T-helper 17 cell (primary cell): ENCODE data around the gene SNX1. TPM values are rescaled to one million over a fixed set of nuclear protein-coding genes. Genes with fewer than 3 reads are reported as not detected.

Source experiments
- ATAC-seq: fragments of 150-1000 bp; cut with Tn5 transposase; 2 replicates; pipeline ENCODE4 v1.10.0; 2021; ENCODE audit warnings: mild to moderate bottlenecking, moderate library complexity
- DNase-seq, 3 donors: peaks; one replicate each; pipeline versions ENCODE4 v3.0.0 to v3.0.0-alpha.2; 2020 to 2021
- H3K9me3 ChIP-seq: one replicate; pipeline ENCODE4 v1.7.0; 2013; ENCODE audit warnings: low read length, mild to moderate bottlenecking; ENCODE audit not compliant: control insufficient read depth, poor library complexity, severe bottlenecking
- H3K27ac Mint-ChIP-seq: one replicate; pipeline ENCODE4 v1.8.0; 2022; ENCODE audit warnings: mild to moderate bottlenecking, moderate library complexity, mixed read lengths
- H3K27me3 Mint-ChIP-seq: one replicate; pipeline ENCODE4 v1.8.0; 2022; ENCODE audit warnings: mixed read lengths
- H3K36me3 Mint-ChIP-seq: one replicate; pipeline ENCODE4 v1.8.0; 2022; ENCODE audit warnings: low read depth, mixed read lengths
- H3K4me1 Mint-ChIP-seq: one replicate; pipeline ENCODE4 v1.8.0; 2022; ENCODE audit warnings: mild to moderate bottlenecking, mixed read lengths
- H3K4me3 Mint-ChIP-seq: one replicate; pipeline ENCODE4 v1.8.0; 2022; ENCODE audit warnings: mild to moderate bottlenecking, moderate library complexity, mixed read lengths
- total RNA-seq, 4 donors: library from RNA in 2 of 4; stranded (reverse) in 2 of 4; gene quantifications; one replicate each; pipeline ENCODE4 v1.2.3 and lab custom pipeline; 2022 to 2026

The SNX1 gene
- total RNA-seq, 2 donors from 2014 or later: 87.1 to 111 TPM

- DNase-seq: no peak
- H3K27me3 Mint-ChIP-seq: no peaks in the 10 kb centered on the region
- H3K4me3 Mint-ChIP-seq: peak overlapping the region; percentile 90
- H3K36me3 Mint-ChIP-seq: peaks cover 12% of the 10 kb centered on the region
- no peaks in the 10 kb centered on the region for H3K9me3 ChIP-seq
- peak overlapping the region; percentile 81 for H3K27ac Mint-ChIP-seq
- peak; percentile 3 for ATAC-seq
- peaks cover 44% of the 10 kb centered on the region for H3K4me1 Mint-ChIP-seq
Measured at GRCh38 chr15:64162478-64162868, 66.7 kb downstream of the SNX1 start.

- peak; percentile 94 to 96 (median 95) for DNase-seq
- peak within 1 kb of the TSS; percentile 95 for H3K27ac Mint-ChIP-seq
Measured at GRCh38 chr15:64162869-64163658, 67.3 kb downstream of the SNX1 start, which contains the start of gene PPIB. TSS of gene PPIB (minus strand) at chr15:64163022. CDS start at chr15:64162986, 36 bp downstream.

GRCh38 chr15:64163659-64164362 lies 68.0 kb downstream of the SNX1 start:
- Mint-ChIP-seq H3K36me3 (peaks cover 4% of the 10 kb centered on the region), H3K27me3 (no peaks in the 10 kb centered on the region), H3K4me3 (peak overlapping the region; percentile 90), H3K27ac (peak overlapping the region; percentile 95), H3K4me1 (peaks cover 30% of the 10 kb centered on the region)
- DNase-seq (no peak), ATAC-seq (no peak)
- no peaks in the 10 kb centered on the region for H3K9me3 ChIP-seq

More at GRCh38 chr15:64162869-64163658, 67.3 kb downstream of the SNX1 start, which contains the start of gene PPIB:
- no peaks in the 10 kb centered on the region for H3K27me3 Mint-ChIP-seq
- peaks cover 10% of the 10 kb centered on the region for H3K36me3 Mint-ChIP-seq
- ATAC-seq: peak; percentile 94
- H3K4me3 Mint-ChIP-seq: peak within 1 kb of the TSS; percentile 90
- peaks cover 38% of the 10 kb centered on the region for H3K4me1 Mint-ChIP-seq
- H3K9me3 ChIP-seq: no peaks in the 10 kb centered on the region

- Mint-ChIP-seq H3K4me1 (peaks cover 27% of the 10 kb centered on the region), H3K36me3 (peaks cover 3% of the 10 kb centered on the region), H3K27me3 (no peaks in the 10 kb centered on the region), H3K27ac (peak overlapping the region; percentile 95), H3K4me3 (no peak overlapping the region)
- no peaks in the 10 kb centered on the region for H3K9me3 ChIP-seq
- DNase-seq (no peak), ATAC-seq (no peak)
Measured at GRCh38 chr15:64164436-64164835, 68.7 kb downstream of the SNX1 start.

DNA sequence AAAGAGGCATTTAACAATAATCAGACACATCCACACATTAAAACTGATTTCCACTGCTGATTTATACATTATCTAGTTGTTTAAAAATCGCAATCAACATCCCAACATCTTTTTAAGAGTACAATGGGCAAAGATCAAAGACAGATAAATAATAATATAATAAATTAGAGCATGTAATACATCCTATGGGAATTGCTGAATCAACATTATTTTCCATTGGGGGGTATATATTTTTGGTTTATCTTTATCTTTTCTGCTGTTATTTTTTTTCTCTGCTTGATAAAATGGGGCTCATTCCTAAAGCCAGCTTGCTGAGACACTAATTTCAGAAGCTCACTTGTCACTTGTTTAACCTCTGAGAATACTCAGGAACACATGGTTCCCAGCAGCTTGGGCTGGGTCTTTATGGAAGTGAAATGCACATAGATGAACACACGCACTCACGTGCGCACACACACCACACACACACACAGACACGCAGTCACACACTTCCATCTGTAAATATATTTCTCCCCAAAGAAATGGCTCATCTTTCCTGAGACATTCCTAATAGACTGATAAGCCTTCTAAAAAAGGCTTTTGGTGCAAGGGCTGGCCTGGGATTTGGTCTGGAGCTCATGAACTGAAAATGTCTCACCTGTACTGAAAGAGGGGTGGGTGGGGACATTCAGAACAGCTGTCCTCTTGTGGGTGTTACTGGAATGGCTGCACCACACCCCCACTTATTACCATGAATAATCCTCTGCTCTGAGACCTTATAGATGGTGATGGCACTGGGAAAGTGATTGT lies 70.5 kb downstream of the SNX1 start:
- DNase-seq: no peak
- H3K9me3 ChIP-seq: no peaks in the 10 kb centered on the region
- ATAC-seq: no peak
- Mint-ChIP-seq H3K27me3 (no peaks in the 10 kb centered on the region), H3K4me1 (peaks cover 22% of the 10 kb centered on the region), H3K36me3 (no peaks in the 10 kb centered on the region), H3K4me3 (no peak overlapping the region), H3K27ac (peak overlapping the region; percentile 29)

DNA sequence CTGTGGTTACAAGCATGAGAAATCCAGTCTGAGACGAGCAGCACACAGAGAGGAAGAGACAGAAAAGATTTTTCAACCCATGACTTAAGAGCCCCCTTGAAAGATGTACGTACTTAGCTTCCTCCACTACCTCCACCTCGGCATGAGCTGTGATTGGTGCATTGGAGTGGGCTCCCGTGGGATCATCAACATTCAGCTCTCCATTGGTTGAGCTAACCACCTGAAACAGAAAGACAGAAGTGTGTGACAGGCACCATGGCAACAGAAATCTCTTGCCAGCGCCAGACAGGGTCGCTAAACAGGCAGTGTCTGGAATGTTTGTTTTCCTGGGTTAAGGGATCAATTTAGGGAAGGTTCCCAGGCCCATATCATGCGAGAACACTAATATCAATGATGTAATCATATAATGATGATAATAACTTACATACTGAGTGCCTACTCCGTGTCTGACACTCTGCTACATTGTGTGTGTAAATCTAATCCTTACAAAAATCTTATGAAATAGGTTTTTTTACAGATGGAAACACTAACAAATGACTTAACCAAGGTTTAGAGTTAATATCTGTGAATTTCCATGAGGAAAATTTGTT lies 84.5 kb downstream of the SNX1 start:
- ATAC-seq (peak; percentile 75), DNase-seq (no peak)
- H3K36me3 Mint-ChIP-seq: peaks cover 7% of the 10 kb centered on the region
- no peaks in the 10 kb centered on the region for H3K9me3 ChIP-seq
- H3K4me3 Mint-ChIP-seq: no peak overlapping the region
- H3K4me1 Mint-ChIP-seq: no peaks in the 10 kb centered on the region
- no peaks in the 10 kb centered on the region for H3K27me3 Mint-ChIP-seq
- peak overlapping the region; percentile 81 for H3K27ac Mint-ChIP-seq

DNA sequence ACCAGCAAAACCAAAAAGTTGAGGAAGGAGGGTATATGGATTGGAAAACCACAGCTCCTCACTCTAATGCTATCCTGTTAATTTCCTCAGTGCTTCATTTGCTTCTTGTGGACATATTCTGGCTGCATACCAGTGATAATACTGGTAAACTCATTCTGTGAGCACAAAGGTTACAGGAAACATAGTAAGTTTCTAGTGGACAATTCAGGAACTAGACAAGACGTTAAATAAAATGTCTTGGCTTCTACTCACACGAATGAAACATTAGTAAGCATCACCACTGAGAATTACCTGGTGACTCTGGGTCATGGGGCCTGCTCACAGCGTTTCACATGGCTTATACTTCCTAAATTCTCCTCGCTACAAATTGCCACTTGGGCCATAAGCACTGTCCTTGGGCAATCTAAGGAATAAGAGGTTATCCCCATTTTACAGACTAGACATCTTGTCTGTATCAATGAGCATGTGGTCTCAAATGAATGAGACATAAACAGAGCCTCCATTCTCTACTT lies 87.1 kb downstream of the SNX1 start:
- Mint-ChIP-seq H3K4me3 (no peak overlapping the region), H3K27me3 (no peaks in the 10 kb centered on the region), H3K27ac (no peak overlapping the region), H3K4me1 (no peaks in the 10 kb centered on the region), H3K36me3 (peaks cover 2% of the 10 kb centered on the region)
- no peak for ATAC-seq
- H3K9me3 ChIP-seq: no peaks in the 10 kb centered on the region
- no peak for DNase-seq

GRCh38 chr15:64185146-64185911 lies 89.5 kb downstream of the SNX1 start:
- DNase-seq: no peak
- H3K4me3 Mint-ChIP-seq: no peak overlapping the region
- H3K4me1 Mint-ChIP-seq: peaks cover 3% of the 10 kb centered on the region
- H3K27me3 Mint-ChIP-seq: no peaks in the 10 kb centered on the region
- ATAC-seq: no peak
- H3K27ac Mint-ChIP-seq: no peak overlapping the region
- no peaks in the 10 kb centered on the region for H3K9me3 ChIP-seq
- H3K36me3 Mint-ChIP-seq: peaks cover 2% of the 10 kb centered on the region

DNA sequence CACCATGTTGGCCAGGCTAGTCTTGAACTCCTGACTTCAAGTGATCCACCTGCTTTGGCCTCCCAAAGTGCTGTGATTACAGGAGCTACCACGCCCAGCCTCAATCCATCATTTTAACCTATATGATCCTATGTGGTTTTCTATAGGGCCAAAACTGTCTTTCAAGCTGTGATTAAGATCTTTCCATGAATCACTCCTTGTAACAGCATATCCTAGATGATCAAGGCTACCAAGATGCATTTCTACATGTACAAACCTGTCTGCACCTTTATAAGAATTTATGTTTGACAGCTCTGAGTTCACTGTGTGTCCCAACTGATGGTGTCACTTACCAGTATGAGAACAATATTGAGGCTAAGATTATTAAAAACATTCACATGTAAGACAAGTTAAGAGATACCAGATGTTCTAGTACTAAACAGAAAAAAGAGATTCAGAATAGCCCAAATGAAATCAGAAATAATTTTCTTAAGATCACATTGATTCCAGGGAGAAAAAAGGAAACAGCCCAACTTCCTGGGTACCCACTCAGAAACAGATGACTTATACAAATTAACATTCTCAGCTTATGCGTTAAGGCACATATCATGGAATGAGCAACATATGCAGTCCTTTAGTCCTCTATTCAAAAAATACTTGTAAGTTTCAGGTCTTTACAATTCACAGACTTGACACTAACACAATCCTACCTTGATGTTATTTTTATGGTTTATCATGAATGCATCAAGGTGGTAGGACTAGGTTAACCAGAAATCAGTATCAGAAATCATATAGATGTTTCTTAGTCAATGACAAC lies 91.8 kb downstream of the SNX1 start:
- no peak overlapping the region for H3K4me3 Mint-ChIP-seq

More for the DNA sequence above, 91.8 kb downstream of the SNX1 start:
- DNase-seq: no peak
- Mint-ChIP-seq H3K36me3 (no peaks in the 10 kb centered on the region), H3K4me1 (peaks cover 3% of the 10 kb centered on the region), H3K27me3 (no peaks in the 10 kb centered on the region), H3K27ac (peak overlapping the region; percentile 56)
- H3K9me3 ChIP-seq: no peaks in the 10 kb centered on the region
- no peak for ATAC-seq
